HCT116 (cell line): Measurements from ENCODE around the gene FBXL14.

Experiments
- ELF1 ChIP-seq: IDR thresholded peaks from 2 replicates; pipeline ENCODE4 v1.6.1; 2012; ENCODE audit warnings: low read depth, borderline replicate concordance
- EZH2 ChIP-seq: fragments of 200-600 bp; sonication (generic); IDR thresholded peaks from 2 replicates; pipeline ENCODE4 v1.6.1; 2017; ENCODE audit warnings: antibody characterized with exemption, mixed run types
- POLR2A ChIP-seq: IDR thresholded peaks from 2 replicates; pipeline ENCODE4 v1.7.0; 2011; ENCODE audit warnings: borderline replicate concordance; ENCODE audit not compliant: insufficient read depth, insufficient read length; ENCODE audit errors: extremely low read depth
- POLR2AphosphoS5 ChIP-seq: IDR thresholded peaks from 2 replicates; pipeline ENCODE4 v1.6.1; 2011; ENCODE audit warnings: mild to moderate bottlenecking, low read depth, low read length, moderate library complexity
- SIN3A ChIP-seq: IDR thresholded peaks from 2 replicates; pipeline ENCODE4 v1.6.1; 2012; ENCODE audit warnings: low read depth
- TCF7L2 ChIP-seq: IDR thresholded peaks from 2 replicates; pipeline ENCODE4 v1.7.0; 2011; ENCODE audit warnings: borderline replicate concordance, inconsistent platforms; ENCODE audit not compliant: insufficient read depth, insufficient read length; ENCODE audit errors: extremely low read depth
- ZFX ChIP-seq: fragments of 450-650 bp; IDR thresholded peaks from 2 replicates; pipeline ENCODE4 v1.6.1; 2017
- TF ChIP-seq, protein P1 (sequence below), 3 experiments: fragments of 200-600 bp in 1 of 3; sonication (generic) in 1 of 3; IDR thresholded peaks in 2 of 3; conservative IDR thresholded peaks in 1 of 3; 2 replicates each; pipeline ENCODE4 v1.5.1; 2012 to 2017; ENCODE audit warnings: low read depth in 2 of 3, low read length in 2 of 3, antibody characterized with exemption in 1 of 3, borderline replicate concordance in 1 of 3, control low read depth in 1 of 3, mild to moderate bottlenecking in 1 of 3, mixed read lengths in 1 of 3, mixed run types in 1 of 3, moderate library complexity in 1 of 3; ENCODE audit not compliant: insufficient read depth in 1 of 3
- TF ChIP-seq, protein P2 (sequence below): IDR thresholded peaks from 2 replicates; pipeline ENCODE4 v1.6.1; 2012
- TF ChIP-seq, protein P3 (sequence below): IDR thresholded peaks from 2 replicates; pipeline ENCODE4 v1.6.1; 2011; ENCODE audit warnings: mild to moderate bottlenecking, low read length, moderate library complexity; ENCODE audit not compliant: insufficient replicate concordance; ENCODE audit errors: extremely low read depth
- TF ChIP-seq, protein P4 (sequence below): IDR thresholded peaks from 2 replicates; pipeline ENCODE4 v1.6.1; 2012; ENCODE audit warnings: low read depth

DNA sequence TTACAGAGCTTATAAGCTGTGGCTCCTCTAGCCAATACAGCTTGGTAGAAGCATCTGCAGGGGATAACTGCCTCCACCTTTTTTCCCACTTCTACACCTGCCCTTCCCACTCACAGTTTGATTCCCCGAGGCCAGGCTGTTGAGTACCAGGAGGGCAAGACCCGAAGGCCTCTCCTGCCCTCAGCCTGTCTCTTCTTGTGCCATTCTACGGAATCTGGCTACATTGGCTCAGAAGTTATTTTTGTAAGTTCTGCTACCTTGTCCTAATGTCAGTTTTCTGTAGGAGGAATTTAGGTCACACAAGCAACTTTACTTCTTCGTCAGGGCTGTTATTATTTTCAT is 11.7 kb downstream of the FBXL14 start:
- TF ChIP-seq POLR2A (no peak), ZFX (no peak), TCF7L2 (no peak), EZH2 (no peak), POLR2AphosphoS5 (no peak), SIN3A (no peak), ELF1 (no peak)
- TF ChIP-seq, protein P1, sequence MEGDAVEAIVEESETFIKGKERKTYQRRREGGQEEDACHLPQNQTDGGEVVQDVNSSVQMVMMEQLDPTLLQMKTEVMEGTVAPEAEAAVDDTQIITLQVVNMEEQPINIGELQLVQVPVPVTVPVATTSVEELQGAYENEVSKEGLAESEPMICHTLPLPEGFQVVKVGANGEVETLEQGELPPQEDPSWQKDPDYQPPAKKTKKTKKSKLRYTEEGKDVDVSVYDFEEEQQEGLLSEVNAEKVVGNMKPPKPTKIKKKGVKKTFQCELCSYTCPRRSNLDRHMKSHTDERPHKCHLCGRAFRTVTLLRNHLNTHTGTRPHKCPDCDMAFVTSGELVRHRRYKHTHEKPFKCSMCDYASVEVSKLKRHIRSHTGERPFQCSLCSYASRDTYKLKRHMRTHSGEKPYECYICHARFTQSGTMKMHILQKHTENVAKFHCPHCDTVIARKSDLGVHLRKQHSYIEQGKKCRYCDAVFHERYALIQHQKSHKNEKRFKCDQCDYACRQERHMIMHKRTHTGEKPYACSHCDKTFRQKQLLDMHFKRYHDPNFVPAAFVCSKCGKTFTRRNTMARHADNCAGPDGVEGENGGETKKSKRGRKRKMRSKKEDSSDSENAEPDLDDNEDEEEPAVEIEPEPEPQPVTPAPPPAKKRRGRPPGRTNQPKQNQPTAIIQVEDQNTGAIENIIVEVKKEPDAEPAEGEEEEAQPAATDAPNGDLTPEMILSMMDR (IDR thresholded peaks at IDR 0.05 in 2 of 3, conservative IDR thresholded peaks at IDR 0.05 in 1 of 3; ENCODE audit: borderline replicate concordance in 1 of 3, insufficient read depth in 1 of 3, low read depth in 2 of 3, low read length in 2 of 3): no peak
- TF ChIP-seq, protein P2, sequence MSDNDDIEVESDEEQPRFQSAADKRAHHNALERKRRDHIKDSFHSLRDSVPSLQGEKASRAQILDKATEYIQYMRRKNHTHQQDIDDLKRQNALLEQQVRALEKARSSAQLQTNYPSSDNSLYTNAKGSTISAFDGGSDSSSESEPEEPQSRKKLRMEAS: no peak
- TF ChIP-seq, protein P3, sequence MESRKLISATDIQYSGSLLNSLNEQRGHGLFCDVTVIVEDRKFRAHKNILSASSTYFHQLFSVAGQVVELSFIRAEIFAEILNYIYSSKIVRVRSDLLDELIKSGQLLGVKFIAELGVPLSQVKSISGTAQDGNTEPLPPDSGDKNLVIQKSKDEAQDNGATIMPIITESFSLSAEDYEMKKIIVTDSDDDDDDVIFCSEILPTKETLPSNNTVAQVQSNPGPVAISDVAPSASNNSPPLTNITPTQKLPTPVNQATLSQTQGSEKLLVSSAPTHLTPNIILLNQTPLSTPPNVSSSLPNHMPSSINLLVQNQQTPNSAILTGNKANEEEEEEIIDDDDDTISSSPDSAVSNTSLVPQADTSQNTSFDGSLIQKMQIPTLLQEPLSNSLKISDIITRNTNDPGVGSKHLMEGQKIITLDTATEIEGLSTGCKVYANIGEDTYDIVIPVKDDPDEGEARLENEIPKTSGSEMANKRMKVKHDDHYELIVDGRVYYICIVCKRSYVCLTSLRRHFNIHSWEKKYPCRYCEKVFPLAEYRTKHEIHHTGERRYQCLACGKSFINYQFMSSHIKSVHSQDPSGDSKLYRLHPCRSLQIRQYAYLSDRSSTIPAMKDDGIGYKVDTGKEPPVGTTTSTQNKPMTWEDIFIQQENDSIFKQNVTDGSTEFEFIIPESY: no peak
- TF ChIP-seq, protein P4, sequence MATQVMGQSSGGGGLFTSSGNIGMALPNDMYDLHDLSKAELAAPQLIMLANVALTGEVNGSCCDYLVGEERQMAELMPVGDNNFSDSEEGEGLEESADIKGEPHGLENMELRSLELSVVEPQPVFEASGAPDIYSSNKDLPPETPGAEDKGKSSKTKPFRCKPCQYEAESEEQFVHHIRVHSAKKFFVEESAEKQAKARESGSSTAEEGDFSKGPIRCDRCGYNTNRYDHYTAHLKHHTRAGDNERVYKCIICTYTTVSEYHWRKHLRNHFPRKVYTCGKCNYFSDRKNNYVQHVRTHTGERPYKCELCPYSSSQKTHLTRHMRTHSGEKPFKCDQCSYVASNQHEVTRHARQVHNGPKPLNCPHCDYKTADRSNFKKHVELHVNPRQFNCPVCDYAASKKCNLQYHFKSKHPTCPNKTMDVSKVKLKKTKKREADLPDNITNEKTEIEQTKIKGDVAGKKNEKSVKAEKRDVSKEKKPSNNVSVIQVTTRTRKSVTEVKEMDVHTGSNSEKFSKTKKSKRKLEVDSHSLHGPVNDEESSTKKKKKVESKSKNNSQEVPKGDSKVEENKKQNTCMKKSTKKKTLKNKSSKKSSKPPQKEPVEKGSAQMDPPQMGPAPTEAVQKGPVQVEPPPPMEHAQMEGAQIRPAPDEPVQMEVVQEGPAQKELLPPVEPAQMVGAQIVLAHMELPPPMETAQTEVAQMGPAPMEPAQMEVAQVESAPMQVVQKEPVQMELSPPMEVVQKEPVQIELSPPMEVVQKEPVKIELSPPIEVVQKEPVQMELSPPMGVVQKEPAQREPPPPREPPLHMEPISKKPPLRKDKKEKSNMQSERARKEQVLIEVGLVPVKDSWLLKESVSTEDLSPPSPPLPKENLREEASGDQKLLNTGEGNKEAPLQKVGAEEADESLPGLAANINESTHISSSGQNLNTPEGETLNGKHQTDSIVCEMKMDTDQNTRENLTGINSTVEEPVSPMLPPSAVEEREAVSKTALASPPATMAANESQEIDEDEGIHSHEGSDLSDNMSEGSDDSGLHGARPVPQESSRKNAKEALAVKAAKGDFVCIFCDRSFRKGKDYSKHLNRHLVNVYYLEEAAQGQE: no peak
